ENCODE measurements around the gene C17orf67.

Gene C17orf67

DNA sequence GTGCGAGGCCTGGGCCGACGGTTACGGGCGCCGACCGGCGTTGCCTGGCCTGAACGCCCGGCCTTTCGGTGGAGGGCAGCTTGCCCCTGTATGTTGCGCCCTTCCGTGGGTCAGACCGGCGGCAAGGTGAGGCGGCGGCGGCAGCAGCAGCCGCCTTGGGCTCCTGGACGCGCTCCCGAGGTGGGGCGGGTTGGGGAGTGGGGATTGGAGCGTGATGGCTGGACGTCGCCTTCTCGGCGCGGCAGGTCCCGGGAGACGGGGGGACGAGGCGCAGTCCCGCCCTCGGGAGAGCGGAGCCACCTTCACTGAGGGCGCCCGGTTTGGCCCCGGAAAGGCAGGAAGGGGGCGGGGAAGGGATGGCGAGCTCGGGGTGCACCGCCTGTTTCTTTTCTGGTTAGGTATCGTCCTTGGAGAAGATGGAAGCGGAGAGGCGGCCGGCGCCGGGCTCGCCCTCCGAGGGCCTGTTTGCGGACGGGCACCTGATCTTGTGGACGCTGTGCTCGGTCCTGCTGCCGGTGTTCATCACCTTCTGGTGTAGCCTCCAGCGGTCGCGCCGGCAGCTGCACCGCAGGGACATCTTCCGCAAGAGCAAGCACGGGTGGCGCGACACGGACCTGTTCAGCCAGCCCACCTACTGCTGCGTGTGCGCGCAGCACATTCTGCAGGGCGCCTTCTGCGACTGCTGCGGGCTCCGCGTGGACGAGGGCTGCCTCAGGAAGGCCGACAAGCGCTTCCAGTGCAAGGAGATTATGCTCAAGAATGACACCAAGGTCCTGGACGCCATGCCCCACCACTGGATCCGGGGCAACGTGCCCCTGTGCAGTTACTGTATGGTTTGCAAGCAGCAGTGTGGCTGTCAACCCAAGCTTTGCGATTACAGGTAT lies 902 bp upstream of the C17orf67 start:
- DNase-seq = peak; percentile 22 to 93 (median 54)
- intact Hi-C loops (cut with DNase I) = loop anchor here (5.0 kb wide), 1 partner anchor 128 kb away; the partner anchor contains the start of gene COIL

DNA sequence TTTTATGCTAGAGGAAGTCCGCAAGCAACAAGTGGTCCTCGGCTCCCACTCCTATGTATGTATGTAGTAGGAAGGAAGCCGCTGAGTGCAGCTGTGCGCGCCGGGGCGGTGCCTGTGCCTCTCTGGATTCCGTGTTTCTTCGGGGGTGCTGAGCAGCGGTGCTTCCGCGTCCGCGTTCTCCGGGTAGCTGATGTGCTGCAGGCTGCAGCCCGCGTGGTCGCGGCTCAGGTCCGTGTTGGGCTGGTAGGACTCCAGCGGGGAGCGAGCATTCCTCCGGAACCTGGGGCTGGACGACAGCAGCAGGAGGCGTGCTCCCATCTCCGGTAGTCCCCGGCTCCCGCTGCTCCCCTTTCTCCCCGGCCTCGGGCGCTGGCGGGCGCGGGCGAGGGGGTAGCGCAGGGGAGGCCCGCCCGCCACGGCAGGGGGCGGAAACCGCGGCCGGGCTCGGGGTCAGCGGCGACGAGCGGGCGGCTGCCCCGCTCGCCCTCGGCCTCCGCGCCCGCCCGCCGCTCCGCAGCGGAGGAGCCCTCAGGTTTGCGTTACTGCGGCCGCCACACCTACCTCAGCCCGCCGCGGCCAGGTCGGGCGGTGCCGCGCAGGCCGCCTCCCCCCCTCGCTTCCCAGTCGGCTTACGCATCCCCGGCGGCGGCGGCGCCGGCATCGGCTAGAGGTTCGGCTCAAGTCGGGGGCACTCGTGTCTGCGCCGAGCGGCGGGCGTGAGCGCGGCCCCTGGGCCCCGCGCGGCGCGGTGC lies 487 bp downstream of the C17orf67 start:
- intact Hi-C loops (cut with DNase I) = loop anchor here (5.0 kb wide), 1 partner anchor 129 kb away; the partner anchor contains the start of gene COIL
- peak; percentile 23 to 93 (median 53) for DNase-seq

DNA sequence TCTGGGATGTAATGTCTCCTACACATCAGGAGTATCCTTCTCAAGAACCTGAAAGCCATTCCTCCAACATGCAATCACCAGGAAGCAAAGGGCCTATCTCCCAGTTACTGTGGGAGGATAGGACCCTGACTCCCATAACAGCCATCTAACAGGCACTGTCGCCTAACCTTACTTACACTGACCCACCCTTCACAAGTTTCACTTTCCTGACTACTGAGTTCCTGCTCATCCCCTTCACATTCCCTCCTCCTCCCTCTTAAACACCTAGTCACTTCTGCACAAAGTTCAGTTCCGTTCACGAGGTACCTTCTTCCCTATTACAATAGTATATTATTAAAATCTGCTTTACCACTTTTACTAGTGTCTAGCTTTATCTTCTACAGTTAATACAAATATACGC lies 1.3 kb downstream of the C17orf67 start:
- DNase-seq = no peak
- intact Hi-C loops (cut with DNase I) = loop anchor here (5.0 kb wide), 1 partner anchor 130 kb away; the partner anchor contains the start of gene COIL

DNA sequence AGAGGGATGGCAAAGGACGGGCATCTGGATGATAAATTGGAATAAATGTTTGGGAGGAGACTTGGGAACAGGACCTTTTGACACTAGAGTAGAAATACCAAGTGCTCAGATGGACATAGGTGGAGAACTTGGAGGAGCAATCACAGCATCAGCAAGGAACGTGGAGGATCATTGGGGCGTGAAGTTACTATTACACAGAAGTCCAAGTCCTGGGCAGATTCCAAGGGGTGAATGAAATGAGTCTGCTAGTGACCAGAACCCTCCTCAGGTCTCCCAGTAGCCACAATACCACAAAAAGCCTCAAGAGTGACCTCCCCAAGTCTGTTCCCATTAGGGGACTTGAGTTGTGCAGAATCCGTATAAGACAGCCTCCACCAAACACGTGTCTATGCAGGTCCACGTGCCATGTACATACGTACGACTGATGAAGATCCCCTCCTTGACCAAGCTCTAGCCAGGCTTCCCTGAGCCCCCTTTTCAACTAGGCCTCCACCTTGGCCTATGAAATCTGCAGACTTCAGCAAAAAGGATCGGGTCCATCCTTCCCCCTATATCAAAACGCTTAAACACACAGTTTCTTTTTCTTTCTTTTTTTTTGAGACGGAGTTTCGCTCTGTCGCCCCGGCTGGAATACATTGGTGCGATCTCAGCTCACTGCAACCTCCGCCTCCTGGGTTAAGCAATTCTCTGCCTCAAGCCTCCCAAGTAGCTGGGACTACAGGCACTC lies 2.2 kb downstream of the C17orf67 start:
- intact Hi-C loops (cut with DNase I) = loop anchor here (5.0 kb wide), 1 partner anchor 131 kb away; the partner anchor contains the start of gene COIL
- DNase-seq = no peak

DNA sequence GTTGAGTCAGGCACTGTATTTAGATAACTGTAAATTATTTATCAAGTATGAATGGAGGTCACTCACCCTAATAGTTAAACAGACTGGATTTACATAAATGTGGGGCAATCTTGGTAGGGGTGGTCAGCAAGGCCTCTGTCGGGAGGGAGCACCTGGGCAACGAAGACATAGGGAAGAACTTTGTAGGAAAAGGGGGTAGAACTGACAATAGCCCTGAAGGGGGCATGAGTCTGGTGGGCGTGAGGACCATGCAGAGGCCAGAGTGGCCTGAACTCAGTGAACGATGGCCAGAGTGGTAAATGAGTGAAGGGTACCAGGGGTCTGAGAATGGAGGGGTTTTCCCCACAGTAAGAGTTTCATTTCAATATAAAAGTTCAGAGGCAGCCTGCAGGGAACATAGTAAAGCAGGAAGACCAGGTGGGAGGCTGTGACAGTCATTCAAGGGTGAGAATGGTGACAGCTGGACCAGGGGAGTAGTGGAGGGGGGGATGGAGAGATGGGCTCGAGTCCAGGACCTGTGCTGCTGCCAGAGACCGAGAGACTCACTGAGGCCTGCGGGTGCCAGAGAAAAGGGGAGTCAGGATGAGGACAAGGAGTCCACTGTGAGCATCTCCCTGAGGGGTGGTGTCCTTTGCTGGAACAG lies 2.9 kb downstream of the C17orf67 start:
- DNase-seq = no peak
- intact Hi-C loops (cut with DNase I) = loop anchor here (5.0 kb wide), 1 partner anchor 131 kb away; the partner anchor contains the start of gene COIL

DNA sequence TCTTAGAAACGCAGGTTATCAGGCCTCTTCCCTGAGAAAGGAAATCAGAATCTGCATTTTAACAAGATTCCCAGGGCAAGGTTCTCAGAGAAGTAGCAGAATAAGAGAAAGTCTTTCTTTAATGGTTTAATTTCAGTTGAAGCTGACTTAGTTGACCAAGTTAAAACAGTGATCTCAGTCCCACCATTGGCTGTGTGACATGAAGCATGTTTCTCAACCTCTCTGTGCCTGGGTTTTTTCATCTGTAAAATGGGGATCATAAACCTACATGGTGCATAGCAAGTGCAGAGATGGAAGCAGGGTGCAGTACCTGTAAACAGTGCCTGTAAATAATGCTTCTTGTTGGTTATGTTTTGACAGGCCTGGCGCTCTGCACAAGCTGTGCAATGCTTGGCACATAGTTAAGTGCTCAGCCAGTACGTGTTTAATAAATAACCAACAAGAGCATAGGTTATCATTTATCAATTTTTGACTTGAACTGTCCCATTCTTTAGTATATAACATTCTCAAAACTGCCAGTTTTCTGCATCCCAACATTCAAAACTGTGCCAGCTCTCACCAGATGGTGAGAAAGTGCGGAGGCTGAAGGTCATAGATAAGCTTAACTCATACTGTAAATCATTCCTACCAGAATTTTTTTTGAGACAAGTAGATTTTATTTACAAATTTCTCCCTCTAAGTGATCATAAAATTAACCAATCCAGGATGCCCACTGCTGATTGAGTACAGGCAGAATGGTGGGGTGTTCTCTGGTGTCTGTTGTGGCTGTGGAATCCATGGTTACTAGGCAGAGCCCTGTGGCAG lies 6.9 kb downstream of the C17orf67 start:
- DNase-seq = no peak
- intact Hi-C loops (cut with DNase I) = no loop called here

DNA sequence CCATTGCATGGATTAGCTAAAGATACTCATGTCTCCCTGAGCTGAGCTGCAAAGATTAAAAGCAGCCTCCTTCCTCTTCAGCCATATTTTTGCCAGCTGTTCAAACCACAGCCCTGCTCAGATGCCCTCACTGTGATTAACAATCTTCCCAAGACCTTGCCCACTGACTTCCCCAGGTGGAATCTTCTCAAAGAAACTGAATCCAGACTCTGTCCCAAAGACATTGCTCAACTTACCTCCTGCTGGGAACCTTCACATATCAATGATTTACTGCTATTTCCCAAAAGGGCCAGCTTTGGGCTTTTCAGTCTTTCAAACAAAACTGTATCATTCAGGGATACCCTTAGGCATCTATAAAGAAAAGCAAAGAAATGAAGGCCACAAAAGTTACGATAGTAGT lies 9.2 kb downstream of the C17orf67 start:
- no peak for DNase-seq
- intact Hi-C loops (cut with DNase I) = no loop called here

DNA sequence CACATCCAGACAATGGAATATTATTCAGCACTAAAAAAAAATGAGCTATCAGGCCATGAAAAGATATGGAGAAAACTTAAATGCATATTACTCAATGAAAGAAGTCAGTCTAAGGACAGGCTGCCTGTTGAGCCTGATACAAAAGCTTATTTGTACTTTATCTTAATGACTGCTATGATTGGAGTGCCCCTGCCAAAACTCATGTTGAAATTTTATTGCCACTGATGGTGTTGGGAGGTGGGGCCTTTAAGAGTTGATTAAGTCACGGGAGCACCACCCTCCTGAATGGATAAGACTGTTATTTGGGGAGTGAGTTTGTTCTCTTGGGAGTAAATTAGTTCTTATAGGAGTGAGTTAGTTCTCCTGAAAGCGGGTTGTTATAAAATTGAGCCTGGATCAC lies 9.9 kb downstream of the C17orf67 start:
- no peak for DNase-seq
- intact Hi-C loops (cut with DNase I) = no loop called here

DNA sequence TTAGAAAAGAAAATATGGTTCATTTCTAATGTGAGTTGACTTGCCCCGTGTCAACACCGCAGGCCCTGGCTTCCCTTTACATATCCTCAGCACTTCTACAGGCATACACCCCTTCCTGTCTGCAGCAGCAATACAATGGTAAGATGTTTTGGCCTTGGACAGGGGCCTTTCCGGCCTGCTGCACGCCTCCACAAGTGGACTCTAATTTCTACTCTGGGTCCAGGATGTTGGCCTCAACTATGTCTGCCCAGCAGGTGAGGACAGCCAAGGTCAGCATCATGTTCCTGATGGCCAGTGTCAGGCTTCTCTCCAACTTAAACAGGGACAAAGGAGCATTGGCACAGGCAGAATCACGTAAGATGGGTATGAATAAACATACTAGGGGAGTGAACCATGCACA lies 11.0 kb downstream of the C17orf67 start:
- intact Hi-C loops (cut with DNase I) = no loop called here
- no peak for DNase-seq

DNA sequence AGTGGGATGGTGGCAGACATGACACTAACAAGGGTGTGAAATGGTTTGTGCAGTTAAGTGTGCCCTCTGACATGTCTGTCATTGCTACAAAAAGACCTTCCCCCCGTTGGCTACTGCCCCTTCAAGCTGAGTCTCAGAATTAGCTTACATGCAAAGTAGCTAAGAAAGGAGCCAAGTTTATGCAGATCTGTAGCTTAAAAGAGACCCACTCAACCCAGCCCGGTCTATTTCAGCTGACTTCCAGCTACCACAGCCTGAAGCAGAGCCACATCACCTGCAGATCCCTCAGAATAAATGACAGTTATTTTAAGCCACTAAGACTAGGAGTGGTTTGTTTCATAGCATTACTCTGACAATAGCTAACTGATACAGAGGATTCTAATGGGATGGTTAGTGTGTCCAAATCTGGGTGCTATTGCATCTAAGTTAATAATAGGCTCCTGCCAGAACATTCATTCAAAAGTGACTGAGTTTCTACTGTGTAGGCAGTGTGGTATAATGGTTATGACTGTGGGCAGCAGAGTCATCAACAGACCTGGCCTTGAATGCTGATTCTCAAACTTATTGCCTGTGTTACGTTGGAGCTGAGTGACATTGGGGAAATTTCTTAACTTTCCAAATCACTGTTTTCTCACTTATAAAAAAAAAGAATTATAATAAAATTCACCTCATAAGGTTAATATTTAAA lies 11.7 kb downstream of the C17orf67 start:
- intact Hi-C loops (cut with DNase I) = no loop called here

DNA sequence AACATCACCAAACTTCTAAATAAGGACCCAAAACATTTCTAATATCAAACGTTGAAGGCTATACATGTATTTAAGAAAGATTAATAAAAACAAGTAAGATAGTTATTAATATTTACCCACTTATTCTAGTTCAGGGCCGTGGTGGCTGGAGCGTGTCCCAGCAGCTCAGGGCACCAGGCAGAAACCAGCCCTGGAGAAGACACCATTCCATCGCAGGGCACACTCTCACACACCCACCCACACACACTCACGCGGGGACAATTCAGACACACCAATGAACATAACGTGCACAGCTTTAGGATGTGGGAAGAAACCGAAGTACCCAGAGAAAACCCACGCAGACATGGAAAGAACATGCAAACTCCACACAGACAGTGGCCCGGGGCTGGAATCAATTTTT lies 13.5 kb downstream of the C17orf67 start:
- no peak for DNase-seq
- intact Hi-C loops (cut with DNase I) = no loop called here

More for the DNA sequence above, 11.7 kb downstream of the C17orf67 start:
- DNase-seq = no peak

DNA sequence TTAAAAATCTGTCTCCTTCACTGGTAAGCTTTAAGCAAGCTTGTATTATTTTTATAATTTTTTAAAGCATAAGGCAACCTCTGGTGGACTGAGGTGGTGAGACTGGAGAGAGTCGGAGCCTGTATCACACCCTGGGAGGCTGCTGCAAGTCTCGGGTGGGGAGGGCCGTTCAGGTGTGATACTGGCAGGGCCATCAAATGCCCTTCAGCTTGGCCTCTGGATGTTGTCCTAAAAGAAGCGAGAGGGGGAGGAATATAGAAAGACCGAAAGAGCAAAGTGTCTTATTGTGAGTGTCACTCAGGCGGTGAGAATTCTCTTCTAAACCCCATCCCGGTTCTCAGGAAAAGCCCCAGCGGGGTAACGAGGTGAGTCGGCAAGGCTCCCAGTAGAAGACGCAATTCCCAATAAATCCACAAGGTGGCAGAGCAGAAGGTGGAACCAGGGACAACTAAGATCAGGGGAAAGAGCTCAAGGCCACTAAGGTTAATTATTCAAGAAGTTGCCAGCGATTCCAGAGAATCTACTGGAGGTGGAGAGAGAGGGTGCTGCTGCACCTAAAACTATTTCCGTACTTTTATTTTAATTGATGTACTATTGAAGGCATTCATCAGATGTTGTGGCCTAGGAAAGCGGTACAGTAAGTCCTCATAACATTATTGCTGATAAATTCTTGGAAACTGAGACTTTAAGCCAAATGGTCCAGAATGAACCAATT lies 14.1 kb downstream of the C17orf67 start:
- intact Hi-C loops (cut with DNase I) = loop anchor here (1.0 kb wide), 1 partner anchor 121 kb away; no protein-coding TSS in a partner anchor
- DNase-seq = peak in 4 of 10 donors; percentile 48 to 65 (median 53)

DNA sequence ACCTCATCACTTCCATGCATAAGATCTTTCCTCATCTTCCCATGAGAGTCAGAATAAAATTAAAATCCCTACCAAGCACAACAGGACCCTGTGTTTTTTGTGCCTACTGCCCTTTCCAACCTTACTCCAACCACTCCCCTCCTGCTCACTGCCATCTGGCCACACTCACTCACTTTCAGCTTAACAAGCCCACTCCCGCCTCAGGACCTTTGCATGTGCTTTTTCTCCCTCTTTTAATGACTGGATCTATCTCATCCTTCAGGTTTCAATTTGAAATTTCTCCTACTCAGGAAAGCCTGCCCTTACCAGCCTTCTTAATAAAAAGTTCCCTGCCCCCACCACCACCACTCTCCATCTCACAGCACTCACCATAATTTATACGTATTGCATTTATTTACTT lies 14.7 kb downstream of the C17orf67 start:
- intact Hi-C loops (cut with DNase I) = loop anchor here (1.0 kb wide), 1 partner anchor 121 kb away; no protein-coding TSS in a partner anchor
- no peak for DNase-seq

DNA sequence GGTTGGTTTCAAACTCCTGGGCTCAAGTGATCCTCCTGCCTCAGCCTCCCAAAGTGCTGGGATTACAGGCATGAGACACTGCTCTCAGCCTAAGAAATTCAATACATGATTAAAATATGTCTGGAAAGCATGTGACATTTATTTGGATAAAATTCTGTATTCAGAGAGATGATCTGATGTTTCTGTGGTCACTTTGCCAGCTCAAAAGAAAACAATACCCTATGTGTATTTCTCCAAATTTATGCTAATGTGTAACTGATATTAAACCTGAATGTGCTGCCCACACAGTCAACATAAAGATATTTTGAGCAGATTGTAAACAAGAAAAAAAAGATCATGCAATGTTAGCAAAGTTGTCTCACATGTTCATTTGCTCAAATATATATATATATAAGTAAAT lies 16.7 kb downstream of the C17orf67 start:
- DNase-seq = no peak
- intact Hi-C loops (cut with DNase I) = no loop called here

DNA sequence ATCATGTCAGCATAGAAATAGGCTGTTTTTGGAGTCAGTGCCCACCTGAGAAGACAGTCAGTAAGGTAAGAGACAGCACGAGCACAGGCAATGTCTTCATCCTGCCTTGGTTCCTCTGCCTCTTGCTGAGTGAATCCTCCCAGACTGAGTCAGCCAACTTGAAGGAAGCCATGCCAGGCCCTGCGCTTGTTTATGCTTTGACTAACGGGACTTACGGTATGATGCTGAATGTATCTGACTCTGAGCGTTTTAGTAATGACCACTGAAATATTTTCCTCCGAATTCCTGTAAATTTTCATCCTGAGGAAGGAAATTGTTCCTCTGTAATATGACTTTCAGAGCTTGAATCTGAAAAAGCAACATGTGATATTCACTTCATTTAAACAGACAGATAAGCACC lies 18.0 kb downstream of the C17orf67 start:
- no peak for DNase-seq
- intact Hi-C loops (cut with DNase I) = no loop called here

DNA sequence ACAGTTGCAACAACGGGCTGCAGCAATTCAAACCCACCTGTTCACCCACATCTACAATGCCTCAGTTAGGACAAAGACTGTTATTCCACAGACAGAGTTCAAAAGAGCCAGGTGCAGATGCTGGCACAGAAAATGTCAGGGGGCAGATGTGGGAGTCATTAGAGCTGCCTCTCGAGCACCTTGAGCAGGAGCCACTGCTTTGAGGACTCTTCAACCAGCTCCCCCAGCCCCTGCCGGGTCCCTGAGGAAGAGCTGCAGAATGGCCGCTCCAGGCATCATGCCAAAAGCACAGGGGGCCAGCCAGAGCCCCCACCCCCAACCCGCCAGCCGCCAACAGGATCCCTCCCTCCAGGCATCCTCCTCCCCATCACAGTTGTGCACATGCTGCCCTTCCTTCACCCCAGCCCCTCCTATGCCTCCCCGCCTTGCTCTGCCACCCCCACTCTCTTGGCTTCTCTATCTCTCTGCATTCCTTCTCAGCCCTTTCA lies 20.8 kb downstream of the C17orf67 start:
- intact Hi-C loops (cut with DNase I) = no loop called here

DNA sequence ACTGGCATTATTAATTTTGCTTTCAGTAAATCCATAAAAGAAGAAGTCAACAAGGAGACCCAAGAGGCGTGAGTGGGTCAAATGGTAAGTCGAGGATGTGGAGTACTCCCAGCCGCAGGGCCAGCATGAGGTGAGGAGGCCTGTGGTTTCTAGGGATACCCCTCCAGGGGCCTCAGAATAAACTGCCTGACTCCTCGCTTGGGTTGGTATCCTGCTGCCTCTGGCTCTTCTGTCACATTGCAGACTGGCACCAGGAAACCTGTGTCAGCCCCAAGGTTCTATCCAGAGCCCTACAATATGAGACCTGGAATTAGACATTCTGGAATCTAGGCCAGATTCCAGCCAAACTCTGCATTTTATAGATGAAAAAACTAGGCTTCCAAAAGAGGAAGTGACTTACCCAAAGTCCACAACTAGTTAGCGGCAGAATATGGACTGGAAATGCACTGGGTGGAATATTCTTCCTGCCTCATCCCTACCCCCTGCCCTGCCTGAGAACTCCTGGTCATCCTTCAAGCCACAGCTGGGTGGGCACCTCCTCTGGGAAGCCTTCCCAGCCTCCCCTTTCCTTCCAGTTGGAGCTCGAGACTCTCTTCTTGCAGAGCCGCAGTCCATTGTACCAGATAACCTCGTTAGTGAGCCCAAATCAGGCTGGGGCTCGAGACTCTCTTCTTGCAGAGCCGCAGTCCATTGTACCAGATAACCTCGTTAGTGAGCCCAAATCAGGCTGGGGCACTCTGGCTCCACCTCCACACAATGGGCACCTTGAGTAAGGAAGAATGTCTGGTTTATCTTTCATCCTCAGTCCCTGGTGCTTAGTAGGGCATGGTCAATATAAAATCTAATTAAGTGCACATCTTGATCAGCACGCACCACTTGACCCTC lies 22.6 kb downstream of the C17orf67 start:
- DNase-seq = no peak
- intact Hi-C loops (cut with DNase I) = no loop called here

More for the DNA sequence above, 20.8 kb downstream of the C17orf67 start:
- DNase-seq = no peak
